T-cell (primary cell): ENCODE data around the gene DHCR7. TPM values are rescaled to one million over a fixed set of nuclear protein-coding genes. Genes with fewer than 3 reads are reported as not detected.

Experiments used
- ATAC-seq, 4 experiments: fragments of 200-7000 bp in 3 of 4; fragments of 150-1000 bp in 1 of 4; cut with Tn5 transposase; replicated peaks in 1 of 4; 1 replicate in 3 of 4; 2 replicates in 1 of 4; pipeline ENCODE4 v1.10.0; 2021; ENCODE audit warnings: moderate library complexity in 3 of 4, mild to moderate bottlenecking in 2 of 4, moderate number of reproducible peaks in 1 of 4
- CTCF ChIA-PET, 2 donors: fragments of 300-600 bp; sonication (Branson Sonifier 250); formaldehyde crosslinking; loops; one replicate each; lab custom pipeline; 2022; ENCODE audit warnings: antibody characterized with exemption in 2 of 2; lab: Charles Lee
- POLR2A ChIA-PET, 2 donors: fragments of 300-600 bp; sonication (Branson Sonifier 250); formaldehyde crosslinking; loops; one replicate each; lab custom pipeline; 2022; ENCODE audit warnings: antibody characterized with exemption in 2 of 2; lab: Charles Lee
- DNase-seq, 35 experiments: peaks; one replicate each; pipeline versions ENCODE4 v3.0.0 to v3.0.0-alpha.2; 2013 to 2023
- H3K27ac ChIP-seq: one replicate; pipeline ENCODE4 v1.5.1; 2013; ENCODE audit warnings: low read length
- H3K27me3 ChIP-seq, 2 experiments: replicated peaks in 1 of 2; 1 replicate in 1 of 2; 2 replicates in 1 of 2; pipeline versions ENCODE4 v1.6.1 to v1.7.0; 2013; ENCODE audit warnings: low read length in 1 of 2, mixed read lengths in 1 of 2; ENCODE audit not compliant: control insufficient read depth in 2 of 2, insufficient read depth in 2 of 2; ENCODE audit errors: extremely low read depth in 1 of 2
- H3K36me3 ChIP-seq, 2 donors: 1 replicate in 1 of 2; 2 replicates in 1 of 2; pipeline versions ENCODE4 v1.6.1 to v1.7.0; 2013; ENCODE audit warnings: low read length in 1 of 2; ENCODE audit not compliant: control insufficient read depth in 2 of 2, insufficient read depth in 1 of 2; ENCODE audit errors: extremely low read depth in 1 of 2
- H3K4me1 ChIP-seq, 2 experiments: 1 replicate in 1 of 2; 2 replicates in 1 of 2; pipeline versions ENCODE4 v1.6.1 to v1.7.0; 2013; ENCODE audit warnings: low read length in 2 of 2, mixed read lengths in 1 of 2; ENCODE audit not compliant: insufficient read depth in 2 of 2, control insufficient read depth in 1 of 2; ENCODE audit errors: extremely low read depth in 1 of 2
- H3K4me3 ChIP-seq, 2 donors: 1 replicate in 1 of 2; 2 replicates in 1 of 2; pipeline versions ENCODE4 v1.5.1 to v1.7.0; 2013; ENCODE audit warnings: mild to moderate bottlenecking in 2 of 2, low read length in 1 of 2, moderate library complexity in 1 of 2; ENCODE audit not compliant: control insufficient read depth in 1 of 2; ENCODE audit errors: extremely low read depth in 1 of 2
- H3K9me3 ChIP-seq: 2 replicates; pipeline ENCODE4 v1.7.0; 2013
- H3K27ac Mint-ChIP-seq, 2 donors: one replicate each; pipeline ENCODE4 v1.8.0; 2020 to 2021; ENCODE audit warnings: mild to moderate bottlenecking in 2 of 2, mixed read lengths in 2 of 2
- H3K27me3 Mint-ChIP-seq, 2 donors: one replicate each; pipeline ENCODE4 v1.8.0; 2021 to 2022; ENCODE audit warnings: mixed read lengths in 2 of 2
- H3K36me3 Mint-ChIP-seq: one replicate; pipeline ENCODE4 v1.8.0; 2021; ENCODE audit warnings: mixed read lengths
- H3K4me1 Mint-ChIP-seq, 3 donors: one replicate each; pipeline ENCODE4 v1.8.0; 2020 to 2022; ENCODE audit warnings: mixed read lengths in 3 of 3, mild to moderate bottlenecking in 1 of 3
- H3K4me3 Mint-ChIP-seq, 3 donors: one replicate each; pipeline ENCODE4 v1.8.0; 2020 to 2022; ENCODE audit warnings: mild to moderate bottlenecking in 3 of 3, mixed read lengths in 3 of 3, moderate library complexity in 3 of 3
- H3K9me3 Mint-ChIP-seq, 3 donors: one replicate each; pipeline ENCODE4 v1.8.0; 2020 to 2022; ENCODE audit warnings: mixed read lengths in 3 of 3
- WGBS: methylation state at CpG from one replicate; pipeline ENCODE4 v1.1.5; 2013; ENCODE audit warnings: missing lambda C conversion rate; ENCODE audit not compliant: insufficient coverage; 5-methylcytosine and 5-hydroxymethylcytosine counted together
- total RNA-seq, 35 experiments: library from RNA in 6 of 35; stranded (reverse) in 6 of 35; fragments of 120-200 nt in 1 of 35; gene quantifications; one replicate each; pipeline versions ENCODE4 v1.2.1 to v1.2.4 and lab custom pipeline; 2013 to 2026

The DHCR7 gene
- total RNA-seq, 5 donors from 2014 or later (not counting 1 experiment from before 2014, with no cell fraction given), result 17.8 to 22.6 (median 21.1) TPM

DNA sequence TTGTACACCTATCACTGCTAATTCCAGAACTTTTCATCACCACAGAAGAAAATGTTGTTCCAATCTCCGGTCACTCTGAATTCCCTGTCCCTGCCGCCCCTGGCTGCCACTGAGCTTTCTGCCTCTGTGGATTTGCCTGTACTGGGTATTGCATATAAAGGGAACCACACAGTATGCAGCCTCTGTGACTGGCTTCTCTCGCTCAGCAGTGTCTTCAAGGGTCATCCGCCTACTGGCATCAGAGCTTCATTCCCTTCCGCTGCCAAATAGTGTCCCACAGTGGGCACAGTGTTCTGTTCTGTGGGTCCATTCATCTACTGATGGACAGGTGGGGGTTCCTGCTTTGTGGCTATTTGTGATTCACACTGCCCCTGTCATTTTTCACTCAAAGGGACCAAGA, 5.3 kb downstream of the DHCR7 start:
- H3K4me3 Mint-ChIP-seq, result no peak overlapping the region
- POLR2A ChIA-PET, result no interaction called here
- ATAC-seq, result no peak

DNA sequence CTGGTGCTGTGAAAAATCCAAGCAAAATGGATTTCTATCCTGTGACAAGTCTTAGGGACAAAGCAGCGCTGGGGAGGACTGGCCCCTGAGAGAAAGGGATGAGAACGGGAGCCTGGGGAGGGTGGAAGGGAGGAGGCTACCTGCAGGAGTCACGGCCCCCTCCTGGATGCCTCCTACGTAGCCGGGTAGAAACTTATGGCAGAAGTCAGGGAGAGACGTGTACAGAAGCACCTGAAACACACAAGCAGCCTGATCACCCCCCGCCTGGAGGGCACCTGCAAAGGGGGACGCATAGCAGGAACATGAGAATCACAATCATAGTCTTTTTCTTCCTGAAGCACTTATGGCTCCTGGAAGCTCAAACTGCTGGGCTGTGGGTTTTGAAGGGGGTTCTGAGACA, 6.1 kb downstream of the DHCR7 start:
- DNase-seq, result no peak
- no peak overlapping the region for H3K27ac Mint-ChIP-seq
- H3K4me1 Mint-ChIP-seq, result peaks cover 3 to 8% (median 5%) of the 10 kb centered on the region in 3 donors
- H3K9me3 Mint-ChIP-seq, result no peaks in the 10 kb centered on the region
- 67% methylated on average over 1 of the region's 8 CpGs for WGBS
- CTCF ChIA-PET, result no interaction called here
- peaks cover 34 to 53% of the 10 kb centered on the region in 2 donors for H3K36me3 ChIP-seq
- POLR2A ChIA-PET, result no interaction called here
- no peaks in the 10 kb centered on the region for H3K9me3 ChIP-seq
- H3K36me3 Mint-ChIP-seq, result peaks cover 61% of the 10 kb centered on the region
- H3K4me3 Mint-ChIP-seq, result no peak overlapping the region
- H3K4me1 ChIP-seq, result no peaks in the 10 kb centered on the region
- H3K4me3 ChIP-seq, result no peak overlapping the region
- no peaks in the 10 kb centered on the region for H3K27me3 Mint-ChIP-seq
- H3K27ac ChIP-seq, result no peak overlapping the region
- H3K27me3 ChIP-seq, result no peaks in the 10 kb centered on the region
- no peak for ATAC-seq

More for the DNA sequence above, 5.3 kb downstream of the DHCR7 start:
- no peak overlapping the region for H3K27ac Mint-ChIP-seq
- H3K36me3 Mint-ChIP-seq, result peaks cover 61% of the 10 kb centered on the region
- H3K9me3 Mint-ChIP-seq, result no peaks in the 10 kb centered on the region
- CTCF ChIA-PET, result no interaction called here
- WGBS, result 100% methylated on average over 2 of the region's 5 CpGs
- H3K9me3 ChIP-seq, result no peaks in the 10 kb centered on the region
- peaks cover 0 to 6% of the 10 kb centered on the region in 2 experiments for H3K4me1 ChIP-seq
- no peaks in the 10 kb centered on the region for H3K27me3 Mint-ChIP-seq
- no peak for DNase-seq
- H3K4me3 ChIP-seq, result no peak overlapping the region
- H3K36me3 ChIP-seq, result peaks cover 34 to 53% of the 10 kb centered on the region in 2 donors
- H3K27ac ChIP-seq, result no peak overlapping the region
- no peaks in the 10 kb centered on the region for H3K27me3 ChIP-seq
- peaks cover 10 to 14% (median 12%) of the 10 kb centered on the region in 3 donors for H3K4me1 Mint-ChIP-seq

DNA sequence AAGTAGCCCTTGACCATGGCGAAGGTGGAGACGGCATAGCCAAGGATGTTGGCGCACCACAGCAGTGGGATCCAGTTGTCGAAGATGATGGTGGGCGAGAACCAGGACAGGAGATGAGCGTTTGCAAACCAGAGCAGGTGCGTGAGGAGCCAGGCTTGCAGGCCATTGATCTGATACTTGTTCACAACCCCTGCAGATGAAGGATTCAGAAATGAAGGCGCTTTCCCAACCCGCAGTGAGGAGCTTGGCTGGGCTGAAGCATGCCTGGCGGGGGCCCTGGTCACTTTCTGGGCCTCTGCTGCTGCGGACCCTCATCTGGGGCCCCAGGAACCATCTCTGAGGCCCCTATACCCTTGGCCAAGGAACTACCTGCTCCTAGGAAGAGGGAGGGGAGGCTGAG, 6.9 kb downstream of the DHCR7 start:
- no peak overlapping the region for H3K27ac ChIP-seq
- H3K9me3 Mint-ChIP-seq, result no peaks in the 10 kb centered on the region
- H3K27ac Mint-ChIP-seq, result no peak overlapping the region
- H3K4me1 ChIP-seq, result no peaks in the 10 kb centered on the region
- ChIA-PET CTCF (no interaction called here), POLR2A (no interaction called here)
- no peaks in the 10 kb centered on the region for H3K27me3 ChIP-seq
- peaks cover 34 to 53% of the 10 kb centered on the region in 2 donors for H3K36me3 ChIP-seq
- peaks cover 0 to 5% (median 0%) of the 10 kb centered on the region in 3 donors for H3K4me1 Mint-ChIP-seq
- WGBS, result 97% methylated on average over 11 of the region's 11 CpGs
- no peak for ATAC-seq
- H3K36me3 Mint-ChIP-seq, result peaks cover 56% of the 10 kb centered on the region
- no peaks in the 10 kb centered on the region for H3K9me3 ChIP-seq
- DNase-seq, result no peak
- no peaks in the 10 kb centered on the region for H3K27me3 Mint-ChIP-seq
- H3K4me3 ChIP-seq, result no peak overlapping the region
- H3K4me3 Mint-ChIP-seq, result no peak overlapping the region

DNA sequence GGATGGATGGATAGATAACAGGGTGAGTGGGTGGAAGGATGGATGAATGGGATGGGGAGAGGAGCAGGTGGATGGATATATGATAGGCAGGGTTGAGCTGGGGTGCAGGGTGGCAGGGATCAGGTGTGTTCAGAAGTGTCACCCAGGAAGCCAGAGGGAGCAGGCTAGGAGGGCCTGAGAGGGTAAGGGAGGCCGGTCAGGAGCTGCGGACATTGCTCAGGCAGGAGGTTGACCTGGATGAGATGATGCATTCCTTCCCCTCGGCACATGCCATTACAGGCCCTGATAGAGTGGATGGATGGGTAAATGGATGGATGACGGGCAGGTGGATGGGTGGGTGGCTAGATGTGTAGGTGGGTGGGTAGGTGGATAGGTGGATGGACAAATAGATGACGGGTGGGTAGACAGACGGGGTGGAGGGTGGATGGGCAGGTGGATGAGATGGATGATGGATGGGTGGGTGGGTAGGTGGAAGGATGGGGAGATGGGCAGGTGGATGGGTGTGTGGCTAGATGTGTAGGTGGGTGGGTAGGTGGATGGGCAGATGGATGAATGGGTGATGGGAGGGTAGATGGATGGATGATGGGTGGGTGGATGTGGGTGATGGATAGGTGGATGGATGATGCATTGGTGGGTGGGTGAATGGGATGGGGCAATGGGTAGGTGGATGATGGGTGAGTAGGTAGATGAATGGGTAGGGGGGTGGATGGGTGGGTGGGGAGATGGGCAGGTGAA, 8.0 kb downstream of the DHCR7 start:
- no peak for ATAC-seq
- Mint-ChIP-seq H3K9me3 (no peaks in the 10 kb centered on the region), H3K4me3 (no peak overlapping the region), H3K4me1 (no peaks in the 10 kb centered on the region), H3K27ac (no peak overlapping the region), H3K36me3 (peaks cover 52% of the 10 kb centered on the region), H3K27me3 (no peaks in the 10 kb centered on the region)
- WGBS, result 90% methylated on average over 6 of the region's 6 CpGs
- POLR2A ChIA-PET, result no interaction called here
- Histone ChIP-seq H3K4me3 (no peak overlapping the region), H3K27me3 (no peaks in the 10 kb centered on the region), H3K4me1 (no peaks in the 10 kb centered on the region), H3K9me3 (no peaks in the 10 kb centered on the region), H3K36me3 (peaks cover 32 to 50% of the 10 kb centered on the region in 2 donors), H3K27ac (no peak overlapping the region)
- CTCF ChIA-PET, result no interaction called here
- DNase-seq, result no peak

DNA sequence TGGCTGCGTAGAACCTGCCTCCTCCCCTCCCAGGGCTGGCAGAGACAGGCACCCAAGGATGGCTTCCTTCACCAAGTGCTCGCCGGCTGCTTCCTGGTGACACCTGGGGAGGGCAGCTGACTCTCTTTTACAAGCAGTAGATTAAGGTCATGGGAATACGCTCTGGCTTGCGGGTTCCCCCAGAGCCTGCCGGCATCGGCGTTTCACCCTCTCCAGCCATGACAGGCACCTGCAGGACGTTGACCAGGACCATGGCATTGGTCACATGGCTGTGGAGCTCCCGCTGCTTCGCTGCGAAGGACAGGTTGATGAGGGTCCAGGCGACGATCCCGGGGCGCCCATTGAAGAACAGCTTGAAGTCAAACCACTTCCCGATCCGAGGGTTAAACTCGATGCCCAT, 9.5 kb downstream of the DHCR7 start:
- no peak for ATAC-seq
- Mint-ChIP-seq H3K4me1 (no peaks in the 10 kb centered on the region), H3K27ac (no peak overlapping the region), H3K9me3 (no peaks in the 10 kb centered on the region), H3K36me3 (peaks cover 52% of the 10 kb centered on the region), H3K27me3 (no peaks in the 10 kb centered on the region), H3K4me3 (no peak overlapping the region)
- POLR2A ChIA-PET, result no interaction called here
- H3K27ac ChIP-seq, result no peak overlapping the region
- DNase-seq, result no peak
- no peaks in the 10 kb centered on the region for H3K4me1 ChIP-seq
- H3K9me3 ChIP-seq, result no peaks in the 10 kb centered on the region
- peaks cover 19 to 39% of the 10 kb centered on the region in 2 donors for H3K36me3 ChIP-seq
- no peak overlapping the region for H3K4me3 ChIP-seq
- H3K27me3 ChIP-seq, result peaks cover 0 to 3% of the 10 kb centered on the region in 2 experiments
- whole genome bisulfite sequencing, result 98% methylated on average over 10 of the region's 19 CpGs
- CTCF ChIA-PET, result no interaction called here

DNA sequence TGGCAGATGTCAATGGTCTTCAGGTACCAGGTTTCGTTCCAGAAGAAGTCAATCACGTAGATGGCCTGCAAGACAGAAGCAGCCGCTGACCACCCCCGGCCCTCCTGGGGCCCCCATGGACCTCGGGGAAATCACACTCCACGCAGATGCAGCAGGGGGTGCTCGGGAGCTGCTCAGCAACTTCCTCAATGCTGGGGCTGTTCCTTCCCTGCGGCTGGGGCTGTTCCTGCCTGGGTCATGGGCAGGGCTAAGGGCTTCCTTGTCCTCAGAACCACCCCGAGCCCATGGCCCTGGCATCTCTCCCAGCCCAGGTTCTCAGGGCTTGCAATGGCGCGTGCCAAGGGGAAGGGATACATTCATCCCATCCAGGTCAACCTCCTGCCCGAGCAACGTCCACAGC, 10.3 kb downstream of the DHCR7 start:
- ATAC-seq, result no peak
- H3K36me3 Mint-ChIP-seq, result peaks cover 48% of the 10 kb centered on the region
- peaks cover 0 to 3% of the 10 kb centered on the region in 2 experiments for H3K27me3 ChIP-seq
- ChIA-PET CTCF (no interaction called here), POLR2A (interaction anchor here in 1 of 2 donors (0.5 kb wide), 1 partner anchor 8 kb away, joined by 8 read pairs; no protein-coding TSS in a partner anchor)
- H3K27ac Mint-ChIP-seq, result no peak overlapping the region
- 85% methylated on average over 13 of the region's 13 CpGs for WGBS
- no peaks in the 10 kb centered on the region for H3K27me3 Mint-ChIP-seq
- no peak for DNase-seq
- H3K4me1 ChIP-seq, result no peaks in the 10 kb centered on the region
- no peaks in the 10 kb centered on the region for H3K9me3 ChIP-seq
- H3K36me3 ChIP-seq, result peaks cover 15 to 33% of the 10 kb centered on the region in 2 donors
- no peak overlapping the region for H3K4me3 Mint-ChIP-seq
- H3K27ac ChIP-seq, result no peak overlapping the region
- no peaks in the 10 kb centered on the region for H3K9me3 Mint-ChIP-seq
- no peaks in the 10 kb centered on the region for H3K4me1 Mint-ChIP-seq
- no peak overlapping the region for H3K4me3 ChIP-seq
